Nephron progenitor cell (in vitro differentiated cells): ENCODE results near the gene INPP4B.

Experiments used
- DNase-seq: peaks from one replicate; pipeline ENCODE4 v3.0.0; 2021
- H3K27ac Mint-ChIP-seq: 2 replicates; pipeline ENCODE4 v1.8.0; 2021; ENCODE audit warnings: mild to moderate bottlenecking, moderate library complexity, mixed read lengths
- H3K27me3 Mint-ChIP-seq: 2 replicates; pipeline ENCODE4 v1.8.0; 2021; ENCODE audit warnings: mild to moderate bottlenecking, low read depth, mixed read lengths; ENCODE audit not compliant: poor library complexity
- H3K36me3 Mint-ChIP-seq: 2 replicates; pipeline ENCODE4 v1.8.0; 2021; ENCODE audit warnings: low read depth, mixed read lengths
- H3K4me1 Mint-ChIP-seq: 2 replicates; pipeline ENCODE4 v1.8.0; 2021; ENCODE audit warnings: mixed read lengths
- H3K4me3 Mint-ChIP-seq: 2 replicates; pipeline ENCODE4 v1.8.0; 2021; ENCODE audit warnings: mild to moderate bottlenecking, moderate library complexity, mixed read lengths
- H3K9me3 Mint-ChIP-seq: 2 replicates; pipeline ENCODE4 v1.8.0; 2021; ENCODE audit warnings: mild to moderate bottlenecking, moderate library complexity, mixed read lengths
- TF ChIP-seq, protein P1 (sequence below): fragments of 200-600 bp; sonication (generic); IDR thresholded peaks from 2 replicates; pipeline ENCODE4 v1.5.0; 2021; ENCODE audit warnings: antibody characterized with exemption

The INPP4B gene

DNA sequence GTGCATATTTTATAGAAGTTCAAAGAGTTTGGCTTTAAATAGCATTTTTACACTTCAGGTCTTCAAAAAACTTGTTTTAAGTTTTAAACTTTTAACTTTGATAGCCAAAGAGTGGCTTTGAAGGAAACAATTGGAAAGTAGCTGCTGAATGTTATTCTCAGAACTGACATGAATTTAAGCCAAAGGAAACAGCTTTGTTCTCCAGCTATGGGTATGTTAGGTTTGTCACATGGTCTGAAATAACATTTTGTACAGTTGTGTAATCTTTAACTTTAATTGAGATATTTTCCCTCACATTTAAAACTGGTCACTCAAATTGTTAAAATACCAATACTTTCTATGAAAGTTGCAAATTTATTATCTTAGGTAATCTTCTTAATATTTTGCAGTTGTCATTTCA, 645.1 kb downstream of the INPP4B start:
- TF ChIP-seq, protein P1, sequence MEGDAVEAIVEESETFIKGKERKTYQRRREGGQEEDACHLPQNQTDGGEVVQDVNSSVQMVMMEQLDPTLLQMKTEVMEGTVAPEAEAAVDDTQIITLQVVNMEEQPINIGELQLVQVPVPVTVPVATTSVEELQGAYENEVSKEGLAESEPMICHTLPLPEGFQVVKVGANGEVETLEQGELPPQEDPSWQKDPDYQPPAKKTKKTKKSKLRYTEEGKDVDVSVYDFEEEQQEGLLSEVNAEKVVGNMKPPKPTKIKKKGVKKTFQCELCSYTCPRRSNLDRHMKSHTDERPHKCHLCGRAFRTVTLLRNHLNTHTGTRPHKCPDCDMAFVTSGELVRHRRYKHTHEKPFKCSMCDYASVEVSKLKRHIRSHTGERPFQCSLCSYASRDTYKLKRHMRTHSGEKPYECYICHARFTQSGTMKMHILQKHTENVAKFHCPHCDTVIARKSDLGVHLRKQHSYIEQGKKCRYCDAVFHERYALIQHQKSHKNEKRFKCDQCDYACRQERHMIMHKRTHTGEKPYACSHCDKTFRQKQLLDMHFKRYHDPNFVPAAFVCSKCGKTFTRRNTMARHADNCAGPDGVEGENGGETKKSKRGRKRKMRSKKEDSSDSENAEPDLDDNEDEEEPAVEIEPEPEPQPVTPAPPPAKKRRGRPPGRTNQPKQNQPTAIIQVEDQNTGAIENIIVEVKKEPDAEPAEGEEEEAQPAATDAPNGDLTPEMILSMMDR: no peak
- Mint-ChIP-seq H3K27me3 (no peaks in the 10 kb centered on the region), H3K36me3 (no peaks in the 10 kb centered on the region), H3K9me3 (no peaks in the 10 kb centered on the region), H3K4me3 (no peak overlapping the region), H3K27ac (no peak overlapping the region), H3K4me1 (no peaks in the 10 kb centered on the region)
- no peak for DNase-seq

DNA sequence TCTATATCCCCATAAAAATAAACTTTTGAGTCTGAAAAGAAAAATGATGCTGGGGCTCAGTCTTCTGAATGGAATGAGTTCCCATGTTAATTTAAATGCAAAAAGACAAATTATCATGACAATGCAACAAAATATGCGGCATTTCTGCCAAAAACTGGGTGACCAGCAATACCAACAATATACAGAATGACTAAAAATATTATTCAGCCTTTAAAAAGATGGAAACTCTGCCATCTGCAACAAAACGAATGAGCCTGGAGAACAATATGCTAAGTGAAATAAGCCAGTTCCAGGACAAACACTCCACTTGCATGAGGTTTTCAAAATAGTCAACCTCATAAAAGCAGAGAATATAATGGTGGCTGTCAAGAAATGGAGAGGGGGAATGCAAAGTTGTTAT, 651.2 kb downstream of the INPP4B start:
- no peaks in the 10 kb centered on the region for H3K4me1 Mint-ChIP-seq
- no peak overlapping the region for H3K27ac Mint-ChIP-seq
- TF ChIP-seq, protein P1: no peak
- no peaks in the 10 kb centered on the region for H3K9me3 Mint-ChIP-seq
- H3K27me3 Mint-ChIP-seq: no peaks in the 10 kb centered on the region
- H3K36me3 Mint-ChIP-seq: no peaks in the 10 kb centered on the region
- no peak overlapping the region for H3K4me3 Mint-ChIP-seq
- DNase-seq: no peak

DNA sequence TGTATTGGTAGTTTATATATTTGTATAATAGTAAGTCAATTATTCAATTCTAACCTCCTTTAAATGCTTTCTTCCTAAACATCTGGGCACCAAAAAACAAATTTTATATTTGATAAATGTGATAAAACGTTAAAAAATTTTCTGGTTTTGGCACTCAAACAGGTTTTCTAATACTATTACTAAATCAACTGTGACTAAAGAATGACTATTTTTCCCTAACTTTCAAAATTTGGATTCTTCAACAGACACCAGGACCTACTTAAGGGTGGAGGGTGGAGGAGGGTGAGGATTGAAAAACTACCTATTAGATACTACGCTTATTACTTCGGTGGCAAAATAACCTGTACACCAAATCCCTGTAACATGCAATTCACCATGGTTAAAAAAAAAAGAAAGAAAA, 654.2 kb downstream of the INPP4B start:
- TF ChIP-seq, protein P1: no peak
- Mint-ChIP-seq H3K9me3 (no peaks in the 10 kb centered on the region), H3K27ac (no peak overlapping the region), H3K4me3 (no peak overlapping the region), H3K4me1 (no peaks in the 10 kb centered on the region), H3K36me3 (no peaks in the 10 kb centered on the region), H3K27me3 (no peaks in the 10 kb centered on the region)
- no peak for DNase-seq

DNA sequence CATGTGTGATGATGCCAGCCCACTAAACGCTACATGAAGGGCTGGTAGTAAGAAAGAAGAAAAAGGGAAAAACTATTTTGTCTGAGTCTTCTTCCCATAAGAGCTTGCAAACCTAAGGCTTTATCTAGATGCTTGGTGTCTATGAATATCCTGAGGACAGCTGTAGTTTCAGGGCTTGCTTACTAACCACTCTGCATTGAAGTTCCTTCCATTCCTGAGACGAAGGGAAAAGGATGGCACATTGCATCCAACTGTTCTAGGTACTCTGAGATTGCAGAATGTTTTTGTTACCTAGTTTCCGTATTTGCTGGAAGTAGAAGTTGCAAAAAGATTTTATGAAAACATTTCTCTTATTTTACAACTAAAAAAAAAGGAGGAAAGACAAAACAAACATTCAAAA, 665.1 kb downstream of the INPP4B start:
- DNase-seq: no peak
- H3K4me1 Mint-ChIP-seq: no peaks in the 10 kb centered on the region
- H3K27me3 Mint-ChIP-seq: peaks cover 2% of the 10 kb centered on the region
- no peaks in the 10 kb centered on the region for H3K36me3 Mint-ChIP-seq
- H3K27ac Mint-ChIP-seq: no peak overlapping the region
- TF ChIP-seq, protein P1: no peak
- H3K9me3 Mint-ChIP-seq: no peaks in the 10 kb centered on the region
- H3K4me3 Mint-ChIP-seq: no peak overlapping the region

DNA sequence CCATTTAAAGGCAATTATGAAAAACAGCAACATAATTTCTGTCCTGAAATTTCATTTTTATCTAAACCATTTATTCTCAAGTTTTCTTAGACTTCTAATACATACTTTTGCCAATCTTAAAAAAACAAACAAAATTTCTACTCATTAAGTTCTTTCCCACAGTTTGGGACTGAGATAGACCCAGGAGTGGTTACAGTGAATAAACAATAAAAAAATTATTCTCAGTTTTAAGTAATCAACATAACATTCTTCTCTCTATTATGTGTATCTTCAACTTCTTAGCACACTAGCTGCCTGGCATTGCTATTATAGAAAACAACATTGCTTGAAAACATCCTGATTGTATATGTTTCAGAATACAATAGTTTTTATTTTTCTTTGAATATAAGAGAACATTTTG, 676.9 kb downstream of the INPP4B start:
- H3K9me3 Mint-ChIP-seq: no peaks in the 10 kb centered on the region
- H3K36me3 Mint-ChIP-seq: no peaks in the 10 kb centered on the region
- no peak for DNase-seq

DNA sequence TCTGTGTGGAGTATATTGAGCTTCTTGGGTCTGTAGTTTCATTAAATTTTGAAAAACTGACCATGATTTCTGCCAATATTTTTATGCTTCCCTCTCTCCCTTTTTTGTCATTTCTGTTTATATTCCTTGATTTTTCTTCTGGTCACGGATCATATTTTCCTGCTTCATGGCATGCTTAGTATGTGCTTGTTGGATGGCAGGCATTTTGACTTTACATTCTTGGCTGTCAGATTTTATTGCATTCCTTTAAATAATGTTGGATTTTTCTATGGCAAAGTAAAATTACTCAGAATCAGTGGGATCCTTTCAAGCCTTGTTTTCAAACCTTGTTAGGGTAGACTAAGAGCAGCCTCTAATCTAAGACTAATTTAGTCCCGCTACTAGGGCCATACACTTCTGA, 677.9 kb downstream of the INPP4B start:
- H3K4me3 Mint-ChIP-seq: no peak overlapping the region

More for the DNA sequence above, 676.9 kb downstream of the INPP4B start:
- H3K27me3 Mint-ChIP-seq: peaks cover 4% of the 10 kb centered on the region
- no peaks in the 10 kb centered on the region for H3K4me1 Mint-ChIP-seq
- no peak overlapping the region for H3K4me3 Mint-ChIP-seq
- no peak overlapping the region for H3K27ac Mint-ChIP-seq
- TF ChIP-seq, protein P1: no peak

More for the DNA sequence above, 677.9 kb downstream of the INPP4B start:
- Mint-ChIP-seq H3K27ac (no peak overlapping the region), H3K27me3 (peaks cover 6% of the 10 kb centered on the region), H3K4me1 (no peaks in the 10 kb centered on the region), H3K9me3 (no peaks in the 10 kb centered on the region), H3K36me3 (no peaks in the 10 kb centered on the region)
- no peak for DNase-seq
- TF ChIP-seq, protein P1: no peak
